NCI-H748 treated with DMSO at 0.1 percent for 48 hours (cell line): ENCODE results near the gene PLSCR3.
"Not testable (repeated sequence)": the region's sequence is repeated elsewhere in the genome, so short reads cannot be mapped to it uniquely, and the experiment has no call there.

Source experiments
- DNase-seq: peaks from one replicate; lab custom pipeline; 2025; lab: John Stamatoyannopoulos, UW

PLSCR3 gene

GRCh38 chr17:7380321-7380720 lies 14.0 kb downstream of the PLSCR3 start:
- peak; percentile 17 for DNase-seq

- no peak for DNase-seq
Measured at GRCh38 chr17:7379134-7379533, 15.2 kb downstream of the PLSCR3 start.

GRCh38 chr17:7374353-7374752 lies 20.0 kb downstream of the PLSCR3 start:
- DNase-seq, result no peak

GRCh38 chr17:7370853-7371252 lies 23.5 kb downstream of the PLSCR3 start:
- DNase-seq, result no peak

- no peak for DNase-seq
Measured at GRCh38 chr17:7369825-7370224, 24.5 kb downstream of the PLSCR3 start.

GRCh38 chr17:7368599-7368994 lies 25.7 kb downstream of the PLSCR3 start:
- not testable (repeated sequence) for DNase-seq

- DNase-seq, result no peak
Measured at GRCh38 chr17:7367918-7368598, 26.3 kb downstream of the PLSCR3 start.

- no peak for DNase-seq
Measured at GRCh38 chr17:7367083-7367482, 27.2 kb downstream of the PLSCR3 start.

GRCh38 chr17:7365963-7366362 lies 28.4 kb downstream of the PLSCR3 start:
- not testable (repeated sequence) for DNase-seq

- no peak for DNase-seq
Measured at GRCh38 chr17:7363311-7363710, 31.0 kb downstream of the PLSCR3 start.

GRCh38 chr17:7361906-7362305 lies 32.4 kb downstream of the PLSCR3 start:
- no peak for DNase-seq

GRCh38 chr17:7357381-7357780 lies 36.9 kb downstream of the PLSCR3 start:
- no peak for DNase-seq

GRCh38 chr17:7356756-7357155 lies 37.6 kb downstream of the PLSCR3 start:
- no peak for DNase-seq

GRCh38 chr17:7356072-7356549 lies 38.2 kb downstream of the PLSCR3 start:
- peak; percentile 68 for DNase-seq

GRCh38 chr17:7355573-7355972 lies 38.8 kb downstream of the PLSCR3 start:
- DNase-seq, result no peak

- DNase-seq, result no peak
Measured at GRCh38 chr17:7355053-7355452, 39.3 kb downstream of the PLSCR3 start, which contains the start of gene TMEM95. TSS of gene TMEM95 (plus strand) at chr17:7355156. CDS start at chr17:7355205, 49 bp downstream.

- peak; percentile 69 for DNase-seq
Measured at GRCh38 chr17:7354262-7354843, 40.0 kb downstream of the PLSCR3 start.

- no peak for DNase-seq
Measured at GRCh38 chr17:7352910-7353635, 41.3 kb downstream of the PLSCR3 start.

- no peak for DNase-seq
Measured at GRCh38 chr17:7352503-7352889, 41.8 kb downstream of the PLSCR3 start.

GRCh38 chr17:7351665-7352502 lies 42.4 kb downstream of the PLSCR3 start, which contains the start of gene KCTD11:
TSS of gene KCTD11 (plus strand) at chr17:7352162.
- DNase-seq, result peak; percentile 54

GRCh38 chr17:7348478-7349242 lies 45.7 kb downstream of the PLSCR3 start:
- DNase-seq, result no peak
